Peyer's patch (tissue), 4 donors: Measurements from ENCODE around the gene ENO1. TPM values are rescaled to one million over a fixed set of nuclear protein-coding genes. Genes with fewer than 3 reads are reported as not detected.
"Not testable (repeated sequence)": the region's sequence is repeated elsewhere in the genome, so short reads cannot be mapped to it uniquely, and the experiment has no call there.

Experiments used
- DNase-seq, 3 donors: peaks; one replicate each; pipeline ENCODE4 v3.0.0-alpha.2; 2017 to 2019
- H3K27ac ChIP-seq, 4 donors: fragments of 200-600 bp; sonication (generic); one replicate each; pipeline ENCODE4 v1.5.1; 2016 to 2019
- H3K27me3 ChIP-seq, 2 donors: fragments of 200-600 bp; sonication (generic); one replicate each; pipeline ENCODE4 v1.5.1; 2019
- H3K36me3 ChIP-seq, 3 donors: fragments of 200-600 bp; sonication (generic); one replicate each; pipeline ENCODE4 v1.5.1; 2016 to 2019
- H3K4me1 ChIP-seq, 4 donors: fragments of 200-600 bp; sonication (generic); one replicate each; pipeline ENCODE4 v1.5.1; 2016 to 2019
- H3K4me3 ChIP-seq, 4 donors: fragments of 200-600 bp; sonication (generic); 1 replicate in 3 of 4; 2 replicates in 1 of 4; pipeline ENCODE4 v1.5.1; 2016 to 2019; ENCODE audit warnings: mild to moderate bottlenecking in 1 of 4
- H3K9me3 ChIP-seq, 4 donors: fragments of 200-600 bp; sonication (generic); one replicate each; pipeline ENCODE4 v1.5.1; 2016 to 2019; ENCODE audit warnings: mild to moderate bottlenecking in 1 of 4
- POLR2A ChIP-seq, 2 donors: fragments of 450-650 bp; IDR thresholded peaks; one replicate each; pipeline ENCODE4 v1.5.1; 2017; ENCODE audit warnings: antibody characterized with exemption in 2 of 2, mild to moderate bottlenecking in 2 of 2, moderate library complexity in 2 of 2
- total RNA-seq, 4 donors: library from RNA; depleted of rRNA; stranded (reverse); fragments of >200 nt; gene quantifications; one replicate each; pipeline ENCODE4 v1.1.0, GENCODE V29; 2016
- TF ChIP-seq, protein P1 (sequence below), 6 experiments: fragments of 450-650 bp in 4 of 6; fragments of 200-600 bp in 2 of 6; sonication (generic) in 1 of 6; IDR thresholded peaks; one replicate each; pipeline ENCODE4 v1.5.1; 2017 to 2019; ENCODE audit warnings: antibody characterized with exemption in 6 of 6, mild to moderate bottlenecking in 3 of 6, moderate library complexity in 1 of 6

The ENO1 gene
- total RNA-seq, 4 donors from 2014 or later = 355 to 547 (median 484) TPM

DNA sequence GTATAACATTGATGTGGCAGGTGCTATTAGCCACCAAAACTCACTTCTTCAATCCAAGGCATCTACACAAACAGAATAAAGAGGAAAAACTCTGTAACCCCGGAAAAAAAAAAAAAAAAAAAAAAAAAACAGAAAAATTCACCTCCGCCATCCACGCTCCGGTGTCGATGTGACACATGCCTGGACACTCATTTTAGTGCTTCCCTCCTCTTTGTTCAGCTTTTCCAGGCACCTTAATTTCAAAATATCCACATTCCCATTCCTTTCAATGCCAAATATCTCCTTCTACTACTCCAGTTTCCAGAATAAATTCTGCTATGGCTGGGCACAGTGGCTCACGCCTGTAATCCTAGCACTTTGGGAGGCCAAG is 55.2 kb downstream of the ENO1 start:
- no peaks in the 10 kb centered on the region for H3K9me3 ChIP-seq
- TF ChIP-seq, protein P1, sequence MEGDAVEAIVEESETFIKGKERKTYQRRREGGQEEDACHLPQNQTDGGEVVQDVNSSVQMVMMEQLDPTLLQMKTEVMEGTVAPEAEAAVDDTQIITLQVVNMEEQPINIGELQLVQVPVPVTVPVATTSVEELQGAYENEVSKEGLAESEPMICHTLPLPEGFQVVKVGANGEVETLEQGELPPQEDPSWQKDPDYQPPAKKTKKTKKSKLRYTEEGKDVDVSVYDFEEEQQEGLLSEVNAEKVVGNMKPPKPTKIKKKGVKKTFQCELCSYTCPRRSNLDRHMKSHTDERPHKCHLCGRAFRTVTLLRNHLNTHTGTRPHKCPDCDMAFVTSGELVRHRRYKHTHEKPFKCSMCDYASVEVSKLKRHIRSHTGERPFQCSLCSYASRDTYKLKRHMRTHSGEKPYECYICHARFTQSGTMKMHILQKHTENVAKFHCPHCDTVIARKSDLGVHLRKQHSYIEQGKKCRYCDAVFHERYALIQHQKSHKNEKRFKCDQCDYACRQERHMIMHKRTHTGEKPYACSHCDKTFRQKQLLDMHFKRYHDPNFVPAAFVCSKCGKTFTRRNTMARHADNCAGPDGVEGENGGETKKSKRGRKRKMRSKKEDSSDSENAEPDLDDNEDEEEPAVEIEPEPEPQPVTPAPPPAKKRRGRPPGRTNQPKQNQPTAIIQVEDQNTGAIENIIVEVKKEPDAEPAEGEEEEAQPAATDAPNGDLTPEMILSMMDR (IDR thresholded peaks at IDR 0.05) = no peak
- TF ChIP-seq POLR2A (IDR thresholded peaks at IDR 0.05) = no peak
- H3K27me3 ChIP-seq = no peaks in the 10 kb centered on the region
- H3K4me3 ChIP-seq = no peak overlapping the region
- peaks cover 0 to 13% (median 0%) of the 10 kb centered on the region in 4 donors for H3K4me1 ChIP-seq
- no peak for DNase-seq
- no peaks in the 10 kb centered on the region for H3K36me3 ChIP-seq
- peak overlapping the region in 2 of 4 donors; percentile 13 to 63 for H3K27ac ChIP-seq

DNA sequence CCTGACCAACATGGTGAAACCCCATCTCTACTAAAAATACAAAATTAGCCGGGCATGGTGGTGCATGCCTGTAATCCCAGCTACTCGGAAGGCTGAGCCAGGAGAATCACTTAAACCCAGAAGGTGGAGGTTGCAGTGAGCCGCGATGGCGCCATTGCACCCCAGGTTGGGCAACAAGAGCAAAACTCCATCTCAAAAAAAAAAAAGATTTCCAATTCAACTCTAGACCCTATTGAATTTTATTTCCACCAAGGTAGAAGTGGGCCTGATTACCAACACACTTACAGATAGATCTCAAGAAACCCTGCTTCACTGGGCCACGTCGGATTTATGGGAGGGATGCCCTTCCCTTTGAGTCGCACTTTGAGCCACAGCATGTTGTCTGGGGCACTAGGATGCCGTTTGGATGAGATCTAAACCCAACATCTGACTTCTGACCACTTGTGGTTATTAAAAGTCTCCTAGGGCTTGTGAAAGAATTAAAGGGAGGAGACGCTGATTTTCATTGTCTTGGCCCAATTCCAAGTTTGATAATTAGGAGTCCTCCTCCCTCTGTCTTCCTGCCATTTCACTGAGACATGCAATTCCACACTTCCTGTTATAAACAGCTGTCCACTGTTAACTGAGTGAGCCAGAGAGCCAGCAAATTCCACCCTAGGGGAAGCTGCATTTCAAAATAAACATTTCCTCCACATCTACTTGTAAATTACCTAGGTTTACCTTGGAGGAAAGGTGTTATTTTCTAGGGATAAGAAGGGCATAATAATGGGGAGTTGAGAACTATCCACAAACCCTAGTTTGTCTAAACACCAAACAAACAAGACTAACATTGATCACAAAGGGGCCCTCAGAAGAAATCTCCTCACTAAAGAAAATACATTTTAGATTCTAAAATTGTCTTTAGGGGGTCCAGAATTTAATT is 55.9 kb downstream of the ENO1 start:
- Histone ChIP-seq H3K36me3 (no peaks in the 10 kb centered on the region), H3K4me3 (no peak overlapping the region), H3K4me1 (peaks cover 0 to 13% (median 0%) of the 10 kb centered on the region in 4 donors), H3K27me3 (no peaks in the 10 kb centered on the region), H3K27ac (peak overlapping the region in 2 of 4 donors; percentile 24 to 63), H3K9me3 (no peaks in the 10 kb centered on the region)
- peak in 1 of 3 donors; percentile 45 for DNase-seq
- TF ChIP-seq, protein P1 (IDR thresholded peaks at IDR 0.05) = no peak
- TF ChIP-seq POLR2A (IDR thresholded peaks at IDR 0.05) = no peak

DNA sequence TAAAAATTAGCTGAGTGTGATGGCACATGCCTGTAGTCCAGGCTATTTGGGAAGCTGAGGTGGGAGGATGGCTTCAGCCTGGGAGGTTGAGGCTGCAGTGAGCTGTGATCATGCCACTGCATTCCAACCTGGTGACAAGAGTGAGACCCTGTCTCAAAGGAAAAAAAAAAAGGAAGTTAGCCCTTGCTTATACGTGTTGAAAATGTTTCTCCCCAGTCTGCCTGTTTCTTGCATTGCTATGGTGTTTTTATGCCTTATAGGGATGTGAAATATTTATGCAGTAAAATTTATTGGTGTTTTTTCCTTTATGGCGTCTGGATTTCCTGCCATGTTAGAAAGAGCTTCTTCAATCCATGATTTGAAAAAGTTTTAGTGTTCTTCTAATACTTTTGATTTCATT is 57.4 kb downstream of the ENO1 start:
- Histone ChIP-seq H3K27me3 (no peaks in the 10 kb centered on the region), H3K27ac (no peak overlapping the region), H3K36me3 (no peaks in the 10 kb centered on the region)

DNA sequence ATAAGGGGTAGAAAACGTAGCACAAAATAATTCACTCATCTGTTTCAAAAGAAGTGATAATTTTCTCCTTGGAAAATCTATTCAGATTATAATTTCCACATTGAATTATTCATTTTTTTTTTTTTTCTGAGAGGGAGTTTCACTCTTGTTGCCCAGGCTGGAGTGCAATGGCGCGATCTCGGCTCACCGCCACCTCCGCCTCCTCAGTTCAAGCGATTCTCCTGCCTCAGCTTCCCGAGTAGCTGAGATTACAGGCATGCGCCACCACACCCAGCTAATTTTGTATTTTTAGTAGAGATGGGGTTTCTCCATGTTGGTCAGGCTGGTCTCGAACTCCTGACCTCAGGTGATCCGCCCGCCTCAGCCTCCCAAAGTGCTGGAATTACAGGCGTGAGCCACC is 59.7 kb downstream of the ENO1 start:
- H3K9me3 ChIP-seq, H3K36me3 ChIP-seq, H3K4me3 ChIP-seq, H3K27me3 ChIP-seq: not testable (repeated sequence)
- peak in 1 of 3 donors; percentile 42 for DNase-seq
- H3K27ac ChIP-seq = peak overlapping the region in 1 of 4 donors; percentile 91
- H3K4me1 ChIP-seq = peaks cover 0 to 33% (median 0%) of the 10 kb centered on the region in 4 donors

More for the DNA sequence above, 57.4 kb downstream of the ENO1 start:
- TF ChIP-seq POLR2A (IDR thresholded peaks at IDR 0.05) = no peak
- TF ChIP-seq, protein P1 (IDR thresholded peaks at IDR 0.05) = no peak
- Histone ChIP-seq H3K9me3 (no peaks in the 10 kb centered on the region), H3K4me1 (peaks cover 0 to 19% (median 0%) of the 10 kb centered on the region in 4 donors), H3K4me3 (no peak overlapping the region)
- no peak for DNase-seq

DNA sequence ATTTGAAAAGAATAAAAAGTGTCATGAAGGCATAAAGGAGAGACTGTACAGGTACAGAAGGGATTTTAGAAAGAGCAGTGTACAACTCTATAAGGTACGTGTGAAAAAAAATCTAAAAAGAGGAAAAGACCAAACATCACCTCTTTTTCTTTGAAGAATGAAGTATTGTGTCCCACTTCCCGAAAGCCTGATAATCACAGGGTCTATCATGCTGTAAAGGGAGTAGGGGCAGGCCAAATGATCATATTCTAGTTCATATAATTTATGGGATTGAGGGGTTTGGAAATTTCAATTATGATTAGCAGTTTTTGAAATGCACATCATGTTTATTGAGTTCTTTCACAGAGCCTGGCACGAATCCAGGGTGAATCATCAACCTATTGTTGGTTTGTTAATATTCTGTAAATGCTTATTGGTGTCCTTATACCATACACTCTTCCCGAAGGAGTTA is 60.1 kb downstream of the ENO1 start:
- TF ChIP-seq, protein P1 (IDR thresholded peaks at IDR 0.05) = no peak
- no peak for TF ChIP-seq POLR2A (IDR thresholded peaks at IDR 0.05)
- Histone ChIP-seq H3K27ac (peak overlapping the region; percentile 91 to 97 (median 94)), H3K27me3 (no peaks in the 10 kb centered on the region), H3K36me3 (no peaks in the 10 kb centered on the region), H3K4me1 (peaks cover 0 to 33% (median 0%) of the 10 kb centered on the region in 4 donors), H3K4me3 (peak overlapping the region; percentile 74 to 82 (median 80)), H3K9me3 (no peaks in the 10 kb centered on the region)
- peak in 1 of 3 donors; percentile 84 for DNase-seq
